ENCODE measurements around the gene DND1.

DNA sequence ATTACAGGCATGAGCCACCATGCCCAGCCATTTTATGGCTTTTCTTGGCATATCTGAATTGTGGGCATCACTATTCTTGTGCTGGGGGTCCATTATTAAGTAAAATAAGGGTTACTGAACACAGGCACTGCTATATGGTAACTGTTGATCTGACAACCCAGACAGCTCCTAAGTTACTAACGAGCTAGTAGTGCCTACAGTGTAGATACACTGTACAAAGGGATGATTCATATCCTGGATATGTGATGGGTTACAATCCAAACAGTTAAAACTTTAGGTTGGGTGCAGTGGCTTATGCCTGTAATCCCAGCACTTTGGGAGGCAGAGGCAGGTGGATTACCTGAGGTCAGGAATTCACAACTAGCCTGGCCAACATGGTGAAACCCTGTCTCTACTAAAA, 44.7 kb downstream of the DND1 start:
- TF ChIP-seq POLR2A (IDR thresholded peaks at IDR 0.05): no peak
- TF ChIP-seq, protein P1, sequence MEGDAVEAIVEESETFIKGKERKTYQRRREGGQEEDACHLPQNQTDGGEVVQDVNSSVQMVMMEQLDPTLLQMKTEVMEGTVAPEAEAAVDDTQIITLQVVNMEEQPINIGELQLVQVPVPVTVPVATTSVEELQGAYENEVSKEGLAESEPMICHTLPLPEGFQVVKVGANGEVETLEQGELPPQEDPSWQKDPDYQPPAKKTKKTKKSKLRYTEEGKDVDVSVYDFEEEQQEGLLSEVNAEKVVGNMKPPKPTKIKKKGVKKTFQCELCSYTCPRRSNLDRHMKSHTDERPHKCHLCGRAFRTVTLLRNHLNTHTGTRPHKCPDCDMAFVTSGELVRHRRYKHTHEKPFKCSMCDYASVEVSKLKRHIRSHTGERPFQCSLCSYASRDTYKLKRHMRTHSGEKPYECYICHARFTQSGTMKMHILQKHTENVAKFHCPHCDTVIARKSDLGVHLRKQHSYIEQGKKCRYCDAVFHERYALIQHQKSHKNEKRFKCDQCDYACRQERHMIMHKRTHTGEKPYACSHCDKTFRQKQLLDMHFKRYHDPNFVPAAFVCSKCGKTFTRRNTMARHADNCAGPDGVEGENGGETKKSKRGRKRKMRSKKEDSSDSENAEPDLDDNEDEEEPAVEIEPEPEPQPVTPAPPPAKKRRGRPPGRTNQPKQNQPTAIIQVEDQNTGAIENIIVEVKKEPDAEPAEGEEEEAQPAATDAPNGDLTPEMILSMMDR (IDR thresholded peaks at IDR 0.05): no peak

Measured in esophagus squamous epithelium (tissue), 4 donors.